Activated T-cell treated with anti-CD3 and anti-CD28 coated beads for 24 hours (primary cell): ENCODE results near the gene SEL1L.
"Not testable (repeated sequence)": the region's sequence is repeated elsewhere in the genome, so short reads cannot be mapped to it uniquely, and the experiment has no call there.

Experiments used
- DNase-seq: peaks from one replicate; pipeline ENCODE4 v3.0.0-alpha.2; 2020; ENCODE audit warnings: low read depth

SEL1L gene

GRCh38 chr14:81473456-81474147 is 60.1 kb downstream of the SEL1L start:
- no peak for DNase-seq

GRCh38 chr14:81472096-81472800 is 61.4 kb downstream of the SEL1L start:
- DNase-seq: no peak

- DNase-seq: no peak
These were observed 62.6 kb downstream of the SEL1L start for GRCh38 chr14:81471062-81471461.

DNA sequence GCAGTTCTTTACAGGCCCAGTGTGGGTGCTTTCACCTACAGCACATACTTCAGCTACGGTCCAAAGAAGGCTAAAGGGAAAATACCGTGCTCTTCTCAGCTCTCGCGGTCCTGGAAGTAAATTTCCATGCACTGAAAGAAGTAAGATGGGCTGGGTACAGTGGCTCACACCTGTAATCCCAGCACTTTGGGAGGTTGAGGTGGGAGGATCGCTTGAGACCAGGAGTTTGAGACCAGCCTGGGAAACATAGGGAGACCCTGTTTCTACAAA is 63.2 kb downstream of the SEL1L start:
- DNase-seq: not testable (repeated sequence)

DNA sequence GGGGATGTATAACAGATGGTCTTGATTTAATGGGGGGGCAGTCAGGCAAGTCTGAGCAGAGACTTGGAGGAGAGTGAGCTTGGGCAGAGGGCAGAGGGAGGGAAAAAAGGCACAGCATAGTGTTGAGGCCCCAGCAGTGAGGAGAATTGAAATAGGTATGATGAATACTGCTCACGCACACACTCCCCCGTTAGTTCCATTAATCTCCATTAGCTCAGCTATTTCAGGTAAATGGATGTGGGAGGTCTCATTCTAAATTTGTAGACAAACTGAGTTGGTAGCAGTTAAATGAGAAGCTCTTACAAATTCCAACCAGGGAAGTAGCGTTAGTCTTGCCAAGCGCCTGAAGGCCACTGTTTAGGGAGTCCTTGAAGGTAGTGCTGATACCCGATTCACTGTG is 66.8 kb downstream of the SEL1L start:
- DNase-seq: no peak

GRCh38 chr14:81465507-81466228 is 68.0 kb downstream of the SEL1L start:
- no peak for DNase-seq

DNA sequence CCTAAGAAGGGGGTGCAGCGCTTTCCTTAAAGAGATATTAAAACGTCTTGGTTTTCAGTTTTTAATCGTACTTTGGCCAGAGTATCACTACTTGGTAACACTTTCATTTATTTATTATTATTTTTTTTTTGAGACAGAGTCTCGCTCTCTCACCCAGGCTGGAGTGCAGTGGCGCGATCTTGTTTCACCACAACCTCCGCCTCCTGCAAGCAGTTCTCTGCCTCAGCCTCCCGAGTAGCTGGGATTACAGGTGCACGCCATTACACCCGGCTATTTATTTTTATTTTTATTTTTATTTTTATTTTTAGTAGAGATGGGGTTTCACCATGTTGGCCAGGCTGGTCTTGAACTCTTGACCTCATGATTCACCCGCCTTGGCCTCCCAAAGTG is 68.7 kb downstream of the SEL1L start:
- not testable (repeated sequence) for DNase-seq

DNA sequence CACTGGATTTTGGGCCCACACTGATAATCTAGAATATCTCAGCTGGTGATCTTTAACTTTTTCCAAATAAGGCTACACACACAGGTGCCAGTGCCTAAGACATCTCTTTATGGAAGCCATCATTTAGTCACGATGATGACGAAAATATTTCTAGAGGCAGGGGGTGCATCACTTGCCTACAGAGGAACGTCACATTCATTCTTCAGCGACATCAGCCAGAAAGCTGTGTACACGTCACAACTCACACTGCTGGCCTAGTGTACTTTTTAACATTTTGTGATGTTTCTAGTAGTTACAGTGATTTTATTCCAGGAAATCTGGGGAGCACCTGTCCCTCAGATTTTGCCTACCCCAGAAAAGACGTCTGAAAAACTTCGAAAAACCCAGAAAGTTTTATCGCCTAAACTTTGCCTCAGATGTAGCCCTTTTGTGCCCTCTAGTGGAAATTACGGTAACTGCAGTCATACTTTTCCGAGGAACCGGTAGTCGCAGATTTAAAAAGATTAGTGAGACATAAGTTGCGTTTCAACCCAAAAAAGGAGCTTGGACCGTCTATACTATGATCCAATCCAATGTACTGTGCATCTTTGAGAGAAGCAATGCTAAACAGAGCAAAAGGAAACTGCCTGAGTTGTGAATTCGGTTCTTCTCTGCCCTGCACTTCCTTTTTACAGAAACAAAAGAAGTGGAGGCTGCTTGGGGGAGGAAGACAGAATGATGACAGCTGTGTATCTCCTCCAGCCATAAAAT is 69.2 kb downstream of the SEL1L start:
- DNase-seq: peak; percentile 56

GRCh38 chr14:81462356-81462755 is 71.3 kb downstream of the SEL1L start:
- not testable (repeated sequence) for DNase-seq

DNA sequence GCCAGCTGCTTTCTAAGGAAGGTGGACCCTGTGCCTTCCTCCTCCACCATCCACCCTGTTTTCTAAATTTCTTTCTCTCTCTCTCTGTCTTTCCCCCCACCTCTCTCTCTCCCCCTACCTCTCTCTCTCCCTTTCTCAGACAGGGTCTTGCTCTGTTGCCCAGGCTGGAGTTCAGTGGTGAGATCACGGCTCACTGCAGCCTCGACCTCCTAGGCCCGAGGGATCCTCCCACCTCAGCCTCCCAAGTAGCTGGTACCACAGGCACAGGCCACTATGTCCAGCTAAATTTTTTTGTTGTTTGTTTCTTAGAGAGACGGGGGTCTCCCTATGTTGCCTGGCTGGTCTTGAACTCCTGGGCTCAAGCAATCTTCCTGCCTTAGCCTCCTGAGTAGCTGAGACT is 73.7 kb downstream of the SEL1L start:
- DNase-seq: no peak

GRCh38 chr14:81458352-81458751 is 75.3 kb downstream of the SEL1L start:
- DNase-seq: no peak

- DNase-seq: no peak
These were observed 78.3 kb downstream of the SEL1L start for GRCh38 chr14:81455390-81455789.

GRCh38 chr14:81454572-81455218 is 79.0 kb downstream of the SEL1L start:
- DNase-seq: no peak

GRCh38 chr14:81453166-81453766 is 80.4 kb downstream of the SEL1L start:
- peak; percentile 44 for DNase-seq

DNA sequence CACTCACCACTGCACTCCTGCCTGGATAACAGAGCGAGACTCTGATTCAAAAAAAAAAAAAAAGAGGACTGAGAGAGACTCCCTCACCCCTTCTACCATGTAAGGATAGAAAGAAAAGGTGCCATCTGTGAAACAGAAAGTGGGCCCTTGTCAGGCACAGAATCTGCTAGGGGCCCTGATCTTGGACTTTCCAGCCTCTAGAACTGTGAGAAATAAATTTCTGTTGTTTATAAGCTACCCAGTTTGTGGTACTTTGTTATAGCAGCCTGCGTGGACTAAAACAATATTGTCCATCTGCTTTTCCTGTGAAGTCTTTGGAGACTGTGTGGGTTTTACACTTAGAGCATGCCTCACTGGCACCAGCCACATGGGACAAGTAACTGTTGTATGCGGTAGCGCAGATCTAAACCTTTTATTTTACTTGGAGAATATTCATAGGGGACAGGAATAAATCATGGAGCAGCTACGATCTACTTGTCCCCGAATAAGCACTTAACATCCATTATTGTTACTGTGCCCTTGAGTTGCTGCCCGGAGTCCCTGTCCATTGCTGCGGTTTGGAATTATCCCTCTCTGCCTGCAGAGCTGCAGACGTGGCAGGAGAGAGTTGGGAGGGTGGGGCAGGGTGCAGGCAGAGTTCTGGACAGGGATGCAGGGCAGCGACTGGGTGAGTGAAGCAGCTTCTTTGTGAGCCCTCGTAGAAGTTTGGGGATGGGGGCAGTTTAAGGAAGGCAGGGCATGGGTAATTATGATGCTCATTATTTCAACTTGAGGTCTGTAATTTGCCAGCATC is 81.1 kb downstream of the SEL1L start:
- no peak for DNase-seq

DNA sequence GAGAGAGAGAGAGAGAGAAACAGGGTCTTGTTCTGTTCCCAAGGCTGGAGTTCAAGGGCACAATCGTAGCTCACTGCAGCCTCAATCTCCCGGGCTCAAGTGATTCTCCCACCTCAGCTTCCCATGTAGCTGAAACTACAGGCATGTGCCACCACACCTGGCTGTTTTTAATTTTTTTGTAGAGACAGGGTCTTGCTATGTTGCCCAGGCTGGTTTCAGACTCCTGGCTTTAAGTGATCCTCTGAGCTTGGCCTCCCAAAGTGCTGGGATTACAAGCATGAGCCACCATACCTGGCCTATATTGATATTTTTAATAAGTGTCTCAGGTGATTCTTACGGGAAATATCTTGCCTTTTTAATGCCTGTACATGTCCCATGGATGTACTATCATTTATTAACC is 82.7 kb downstream of the SEL1L start:
- DNase-seq: no peak

DNA sequence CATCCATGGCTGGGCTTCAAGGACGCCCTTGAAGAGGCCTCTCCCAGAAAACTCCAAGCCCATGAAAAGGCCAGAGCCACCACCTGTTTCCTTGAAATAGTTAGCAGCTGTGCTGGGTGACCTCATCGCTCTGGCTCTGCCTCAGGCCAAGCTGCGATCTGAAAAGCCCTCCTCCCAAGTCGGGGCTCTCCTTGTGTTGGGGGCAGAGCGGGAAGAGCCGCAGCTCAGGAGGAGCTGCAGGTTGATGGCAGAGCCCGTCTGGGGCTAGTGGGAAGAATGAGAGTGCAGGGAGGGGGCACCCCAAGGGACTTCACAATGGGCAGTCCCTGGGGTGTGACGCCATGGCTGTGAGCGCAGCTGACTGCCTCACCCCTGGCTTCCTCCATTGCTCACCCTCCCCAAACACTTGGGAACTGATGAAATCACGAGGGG is 83.5 kb downstream of the SEL1L start:
- no peak for DNase-seq

GRCh38 chr14:81449576-81449975 is 84.1 kb downstream of the SEL1L start:
- no peak for DNase-seq

- DNase-seq: no peak
These were observed 84.5 kb downstream of the SEL1L start for GRCh38 chr14:81449114-81449513.

DNA sequence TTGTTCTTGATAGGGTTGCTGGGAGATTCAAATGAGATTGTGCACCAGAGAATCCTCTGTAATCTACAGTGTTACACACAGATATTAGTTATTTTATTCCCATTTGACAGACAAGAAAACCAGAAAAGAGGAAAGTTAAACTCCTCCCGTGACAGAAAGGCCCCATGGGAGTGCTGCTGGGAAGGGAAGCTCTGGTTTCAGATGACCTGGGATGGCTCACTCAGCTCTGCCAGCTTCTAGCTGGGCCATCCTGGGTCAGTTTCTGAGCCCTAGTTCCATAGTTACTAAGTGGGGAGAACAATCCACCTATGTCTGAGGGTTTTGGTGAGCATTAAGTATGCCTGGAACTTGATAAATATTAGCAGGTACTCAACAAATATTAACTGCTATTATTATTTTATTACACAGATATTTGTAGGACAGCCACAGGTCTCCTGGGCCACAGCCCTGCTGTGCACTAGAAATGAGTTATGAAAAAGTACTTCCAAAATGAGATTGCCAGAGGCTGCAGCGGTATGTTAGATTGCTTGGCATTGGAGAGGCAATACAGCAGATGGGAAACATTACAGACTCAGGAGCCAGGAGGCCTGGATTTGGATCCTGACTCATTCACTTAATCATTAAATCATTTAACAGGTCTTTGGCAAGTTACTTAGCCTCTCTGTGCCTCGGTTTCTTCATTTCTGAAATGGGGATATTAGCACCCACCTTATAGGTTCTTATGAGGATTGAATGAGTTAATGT is 86.5 kb downstream of the SEL1L start:
- DNase-seq: no peak
